NCI-H1417 treated with DMSO at 0.1 percent for 48 hours (cell line): ENCODE results near the gene TM9SF2.
"Not testable (repeated sequence)": the region's sequence is repeated elsewhere in the genome, so short reads cannot be mapped to it uniquely, and the experiment has no call there.

ENCODE experiments used
- DNase-seq: peaks from one replicate; lab custom pipeline; 2025; lab: John Stamatoyannopoulos, UW

Gene TM9SF2

GRCh38 chr13:99501184-99501847 is at the start of gene TM9SF2:
TSS of gene TM9SF2 (plus strand) at chr13:99501472. CDS start at chr13:99501607, 135 bp downstream.
- peak; percentile 98 for DNase-seq

GRCh38 chr13:99454518-99455183 is 46.6 kb upstream of the TM9SF2 start:
- DNase-seq: no peak

GRCh38 chr13:99459099-99459850 is 42.0 kb upstream of the TM9SF2 start:
- no peak for DNase-seq

GRCh38 chr13:99460802-99461201 is 40.5 kb upstream of the TM9SF2 start:
- DNase-seq: not testable (repeated sequence)

- DNase-seq: no peak
Observed at GRCh38 chr13:99463646-99464397, 37.5 kb upstream of the TM9SF2 start.

GRCh38 chr13:99464441-99464949 is 36.8 kb upstream of the TM9SF2 start:
- no peak for DNase-seq

GRCh38 chr13:99465454-99465853 is 35.8 kb upstream of the TM9SF2 start:
- peak; percentile 62 for DNase-seq

GRCh38 chr13:99467764-99468163 is 33.5 kb upstream of the TM9SF2 start:
- no peak for DNase-seq

- no peak for DNase-seq
Observed at GRCh38 chr13:99469041-99469440, 32.2 kb upstream of the TM9SF2 start.

- no peak for DNase-seq
Observed at GRCh38 chr13:99470027-99470426, 31.2 kb upstream of the TM9SF2 start.

GRCh38 chr13:99471221-99472121 is 29.8 kb upstream of the TM9SF2 start:
- no peak for DNase-seq

GRCh38 chr13:99472122-99472440 is 29.2 kb upstream of the TM9SF2 start:
- DNase-seq: no peak

- DNase-seq: no peak
Observed at GRCh38 chr13:99473515-99473914, 27.8 kb upstream of the TM9SF2 start.

- DNase-seq: no peak
Observed at GRCh38 chr13:99476648-99477047, 24.6 kb upstream of the TM9SF2 start.

- no peak for DNase-seq
Observed at GRCh38 chr13:99477493-99477892, 23.8 kb upstream of the TM9SF2 start.

- no peak for DNase-seq
Observed at GRCh38 chr13:99481366-99481765, 19.9 kb upstream of the TM9SF2 start.

- DNase-seq: no peak
Observed at GRCh38 chr13:99484473-99484872, 16.8 kb upstream of the TM9SF2 start.

GRCh38 chr13:99486996-99487395 is 14.3 kb upstream of the TM9SF2 start:
- DNase-seq: no peak

- DNase-seq: no peak
Observed at GRCh38 chr13:99489028-99489427, 12.2 kb upstream of the TM9SF2 start.

GRCh38 chr13:99491750-99492149 is 9.5 kb upstream of the TM9SF2 start:
- not testable (repeated sequence) for DNase-seq
